Right ventricle myocardium inferior (tissue), 1 donor: ENCODE results near the gene WDR36. TPM values are rescaled to one million over a fixed set of nuclear protein-coding genes. Genes with fewer than 3 reads are reported as not detected.
A peak's percentile ranks its signal among the peaks of the same experiment; 100 is the strongest.
"Not testable (repeated sequence)": the region's sequence is repeated elsewhere in the genome, so short reads cannot be mapped to it uniquely, and the experiment has no call there.

Experiments
- ATAC-seq: fragments of 200-7000 bp; cut with Tn5 transposase; one replicate; pipeline ENCODE4 v1.9.1; 2020; ENCODE audit warnings: mild to moderate bottlenecking, moderate library complexity
- DNase-seq: peaks from one replicate; pipeline ENCODE4 v3.0.0; 2021; ENCODE audit errors: missing footprints
- intact Hi-C: fragments of 100-400 bp; cut with DNase I; formaldehyde crosslinking; loops from one replicate; pipeline ENCODE4 v1.11.0; 2022
- total RNA-seq: library from RNA; stranded (reverse); fragmentation: NEBNext Ultra II Directional; extraction: Animal tissue kit (Norgen Biotek cat#: 25700); gene quantifications from one replicate; pipeline ENCODE4 v1.2.1, GENCODE V29; 2021
- donor health status: DM: no; HTN: yes; CAD: no; lungs with severe emphysema.

The WDR36 gene
- total RNA-seq, 1 donor from 2014 or later, result 14.6 TPM

DNA sequence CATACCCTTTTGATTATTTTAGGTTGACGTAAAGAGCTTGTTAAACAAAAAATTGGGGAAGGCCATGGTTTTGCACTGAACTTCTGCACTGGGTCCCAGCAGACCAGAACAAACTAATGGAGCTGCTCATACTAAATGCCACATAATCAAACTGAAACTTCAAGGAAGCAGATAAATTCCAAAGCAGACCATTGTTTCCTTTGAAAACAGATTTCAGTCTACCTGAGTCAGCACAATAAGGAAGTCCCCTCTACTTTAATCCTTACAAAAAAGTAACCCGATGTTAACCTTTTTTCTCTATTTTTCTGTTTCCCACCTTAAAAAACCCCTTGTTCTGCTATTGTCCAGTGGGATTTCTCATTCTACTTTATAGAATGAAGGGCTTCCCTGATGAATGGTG, 39.2 kb downstream of the WDR36 start:
- intact Hi-C loops, result no loop called here
- DNase-seq, result no peak
- ATAC-seq, result no peak

DNA sequence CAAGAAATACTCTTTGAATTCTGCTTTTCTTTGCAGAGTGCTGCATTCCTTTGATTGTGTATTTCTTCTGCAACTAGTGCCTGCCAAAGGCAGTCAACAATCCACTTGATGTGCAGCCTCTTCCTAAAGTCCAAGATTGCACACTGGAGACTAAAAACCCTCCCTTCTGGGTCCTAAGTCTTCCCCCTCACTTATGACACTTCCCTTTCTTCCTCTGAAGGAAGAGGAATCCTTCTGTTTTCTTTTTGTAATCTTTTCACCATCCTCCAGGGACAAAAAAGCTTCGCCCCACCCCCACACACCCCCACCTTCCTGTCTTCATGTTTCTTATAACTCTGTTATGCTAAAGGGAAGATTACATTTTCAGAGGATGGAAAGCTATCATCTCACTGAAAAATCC, 39.9 kb downstream of the WDR36 start:
- intact Hi-C loops, result no loop called here
- ATAC-seq, result no peak
- DNase-seq, result no peak

DNA sequence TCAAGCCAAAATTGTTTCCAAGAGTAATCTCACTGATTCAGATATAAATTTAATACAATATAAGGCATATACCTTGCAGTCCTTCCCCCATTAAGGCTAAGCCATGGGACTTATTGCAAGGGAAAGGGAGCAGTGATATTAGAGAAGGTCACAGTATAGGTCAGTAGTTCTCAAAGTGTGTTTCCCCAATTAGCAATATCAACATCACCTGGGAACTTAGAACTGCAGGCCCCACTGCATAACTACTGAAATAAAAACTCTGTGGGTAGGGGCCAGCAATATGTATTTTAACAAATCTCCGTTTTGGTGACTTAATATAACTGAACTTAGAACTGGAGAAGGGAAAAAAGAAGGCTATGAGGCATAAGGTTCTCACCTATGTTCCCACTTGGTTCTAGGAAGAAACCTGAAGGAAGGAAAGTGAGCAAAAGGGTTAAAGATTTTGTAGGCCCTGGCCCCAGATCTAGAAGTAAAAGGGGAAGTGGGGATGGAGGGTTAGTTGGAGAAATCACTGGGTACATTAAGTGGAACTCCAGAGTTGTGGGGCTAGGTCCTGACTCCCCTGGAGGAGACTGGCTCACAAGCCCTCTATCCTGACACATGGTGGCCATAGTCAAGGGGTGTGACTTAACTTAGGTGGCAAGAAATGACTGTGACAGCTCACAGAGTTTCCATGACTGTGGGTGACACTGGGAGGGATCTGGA, 40.7 kb downstream of the WDR36 start:
- intact Hi-C loops, result no loop called here
- peak; percentile 16 for ATAC-seq

DNA sequence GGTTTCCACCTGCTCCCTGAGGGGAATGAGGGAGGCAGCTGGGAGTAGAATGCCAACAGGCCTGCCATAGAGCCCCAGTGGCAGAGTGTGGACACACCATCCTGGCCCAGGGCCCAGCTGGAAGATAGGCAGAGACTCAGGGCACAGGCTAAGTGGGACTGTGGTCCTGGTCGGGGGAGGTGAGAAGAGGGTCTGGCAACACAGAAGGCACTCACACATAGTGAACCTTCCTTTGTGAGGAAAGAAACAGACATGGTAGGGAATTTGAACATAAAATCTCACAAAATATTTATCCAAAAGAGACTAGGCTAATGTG, 41.2 kb downstream of the WDR36 start:
- ATAC-seq (no peak), DNase-seq (no peak)
- intact Hi-C loops, result no loop called here

More for the DNA sequence above, 40.7 kb downstream of the WDR36 start:
- no peak for DNase-seq

DNA sequence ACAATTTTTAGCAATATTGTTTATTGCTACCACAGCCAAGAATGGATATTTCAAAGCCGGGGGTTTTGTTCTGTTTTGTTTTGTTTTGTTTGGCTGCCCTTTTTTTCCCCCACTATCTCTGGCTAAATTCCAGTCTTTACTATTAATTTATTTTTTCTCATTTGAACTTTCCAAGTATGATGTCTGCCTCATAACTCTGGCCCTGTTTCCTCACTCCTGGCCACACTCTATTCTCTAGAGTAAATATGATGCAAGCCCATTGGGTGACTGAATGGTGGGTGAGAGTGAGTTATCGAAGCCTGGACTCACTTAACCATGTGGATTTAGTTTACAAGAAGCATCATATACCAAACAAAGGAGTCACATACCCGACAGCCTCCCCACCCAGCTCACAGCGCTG, 41.9 kb downstream of the WDR36 start:
- DNase-seq (no peak), ATAC-seq (peak; percentile 59)
- intact Hi-C loops, result no loop called here

DNA sequence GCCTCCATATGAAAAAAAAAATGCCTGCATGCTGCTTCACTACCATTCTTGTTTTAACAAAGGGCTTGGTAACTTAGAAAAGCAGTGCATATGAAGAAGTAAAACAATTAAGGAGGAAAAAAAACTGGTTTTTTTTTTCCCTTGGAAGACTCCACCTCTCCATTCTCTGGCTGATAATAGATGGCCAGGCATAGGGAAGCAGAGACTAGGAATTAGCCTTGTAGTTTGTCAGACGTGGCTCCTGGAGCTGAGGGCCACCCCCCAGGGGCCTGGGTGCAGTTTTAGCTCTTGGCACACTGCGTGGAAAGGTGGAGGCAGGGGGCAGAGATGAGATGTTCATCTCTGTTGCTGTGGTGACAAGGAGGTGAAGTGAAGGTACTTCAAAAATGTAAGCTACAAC, 42.7 kb downstream of the WDR36 start:
- ATAC-seq, result no peak

DNA sequence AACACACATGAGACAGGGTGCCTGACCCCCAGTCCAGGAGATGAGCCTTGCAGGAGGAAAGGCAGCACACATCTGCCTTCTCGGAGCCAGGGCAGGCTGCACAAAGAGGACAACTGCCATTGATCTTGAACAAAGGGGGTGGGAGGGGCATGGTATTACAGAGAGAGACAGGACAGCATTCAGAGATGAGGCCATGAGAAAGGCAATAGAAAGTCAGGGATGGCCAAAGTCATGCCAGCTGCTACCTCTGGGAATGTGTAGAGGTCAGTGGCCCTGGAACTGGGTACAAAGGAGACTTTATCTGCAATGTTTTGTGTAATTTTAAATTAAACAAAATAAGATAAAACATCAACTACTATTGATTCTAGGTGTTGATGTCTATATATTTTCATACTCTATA, 43.2 kb downstream of the WDR36 start:
- ATAC-seq (no peak), DNase-seq (no peak)
- intact Hi-C loops, result no loop called here

More for the DNA sequence above, 42.7 kb downstream of the WDR36 start:
- no peak for DNase-seq
- intact Hi-C loops, result no loop called here

DNA sequence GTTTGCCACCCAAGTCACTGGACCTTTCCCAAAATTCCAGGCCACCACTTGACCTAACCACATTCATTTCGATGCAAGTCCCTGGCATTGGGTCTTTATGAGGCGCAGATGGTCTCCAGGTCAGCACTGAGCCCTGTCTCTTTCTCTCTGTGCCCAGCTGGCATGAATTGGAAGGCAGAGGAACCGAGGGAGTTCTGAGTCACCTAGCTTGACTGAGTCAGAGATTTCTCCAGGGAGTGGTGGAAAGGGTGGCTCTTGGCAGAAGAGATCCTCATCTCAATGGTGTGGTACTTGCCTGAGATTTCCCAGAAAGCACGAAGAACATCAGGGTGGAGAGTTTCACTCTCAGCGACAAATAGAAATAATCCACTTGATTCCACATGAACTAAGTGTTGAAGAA, 43.8 kb downstream of the WDR36 start:
- intact Hi-C loops, result no loop called here
- no peak for DNase-seq
- ATAC-seq, result no peak

DNA sequence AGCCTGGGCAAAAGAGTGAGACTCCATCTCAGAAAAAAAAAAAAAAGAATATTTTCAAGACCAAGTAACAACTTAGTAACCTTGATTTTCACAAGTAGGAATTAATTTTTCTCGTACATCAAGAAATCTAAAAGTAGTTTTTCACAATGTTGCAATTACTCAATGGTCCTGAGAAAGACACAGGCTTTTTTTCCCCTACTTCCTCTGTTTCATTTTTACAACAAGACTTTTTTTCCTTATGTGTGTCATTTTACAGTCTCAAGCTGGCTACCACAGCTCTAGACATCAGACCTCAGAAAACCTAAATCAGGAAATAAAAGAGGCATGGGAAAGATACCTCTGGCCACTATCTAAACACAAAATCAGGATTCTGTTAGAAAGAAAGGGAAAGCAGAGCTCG, 45.9 kb downstream of the WDR36 start:
- intact Hi-C loops, result no loop called here
- ATAC-seq (no peak), DNase-seq (no peak)

DNA sequence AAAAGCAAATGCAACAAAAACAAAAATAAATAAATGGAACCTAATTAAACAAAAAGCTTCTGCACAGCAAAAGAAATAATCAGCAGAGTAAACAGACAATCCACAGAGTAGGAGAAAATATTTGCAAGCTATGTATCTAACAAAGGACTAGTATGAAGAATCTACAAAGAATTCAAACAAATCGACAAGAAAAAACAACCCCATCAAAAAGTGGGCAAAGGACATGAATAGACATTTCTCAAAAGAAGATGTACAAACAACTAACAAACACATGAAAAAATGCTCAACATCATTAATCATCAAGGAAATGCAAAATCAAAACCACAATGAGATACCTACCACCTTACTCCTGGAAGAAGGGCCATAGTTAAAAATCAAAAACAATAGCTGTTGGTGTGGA, 49.3 kb downstream of the WDR36 start:
- ATAC-seq, DNase-seq, intact Hi-C loops: not testable (repeated sequence)

DNA sequence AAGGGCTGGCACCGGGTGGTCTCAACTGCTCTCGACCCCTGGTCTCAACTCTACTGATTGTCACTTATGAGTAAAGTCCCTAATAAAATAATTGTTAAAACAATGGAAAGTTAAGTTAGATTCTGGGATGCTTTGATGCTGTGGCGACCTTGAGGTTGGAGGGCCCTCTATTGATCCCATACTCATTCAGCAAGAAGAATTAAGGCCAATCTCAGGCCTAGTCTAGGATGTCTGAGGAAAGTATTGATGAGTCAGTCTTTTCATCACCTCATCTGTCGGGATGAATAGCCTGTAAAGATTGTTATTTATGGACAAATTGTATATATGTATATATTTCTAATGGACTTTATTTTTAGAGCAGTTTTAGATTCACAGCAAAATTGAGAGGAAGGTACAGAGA, 50.8 kb downstream of the WDR36 start:
- no peak for DNase-seq
- intact Hi-C loops, result no loop called here
- ATAC-seq, result no peak

DNA sequence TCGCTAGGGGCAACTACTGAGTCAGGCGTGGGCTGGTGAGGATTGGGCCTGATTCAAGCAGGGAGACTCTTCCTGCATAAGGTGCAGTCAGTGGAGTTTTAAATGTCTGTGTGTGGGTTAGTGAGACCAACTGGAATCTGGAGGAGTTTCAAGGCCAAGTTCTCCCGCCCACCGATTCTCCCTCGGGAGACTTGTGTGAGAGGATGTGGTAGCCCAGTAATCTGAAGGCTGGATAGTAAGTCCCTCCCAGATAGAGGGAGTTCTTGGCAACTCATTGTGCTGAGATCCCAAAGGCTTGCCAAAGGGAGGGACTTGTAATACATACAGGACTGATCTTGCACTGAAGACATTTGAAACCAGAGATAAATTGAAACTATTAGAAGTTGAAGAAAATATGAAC, 51.8 kb downstream of the WDR36 start:
- intact Hi-C loops, result no loop called here
- ATAC-seq (peak; percentile 94), DNase-seq (peak; percentile 75)

DNA sequence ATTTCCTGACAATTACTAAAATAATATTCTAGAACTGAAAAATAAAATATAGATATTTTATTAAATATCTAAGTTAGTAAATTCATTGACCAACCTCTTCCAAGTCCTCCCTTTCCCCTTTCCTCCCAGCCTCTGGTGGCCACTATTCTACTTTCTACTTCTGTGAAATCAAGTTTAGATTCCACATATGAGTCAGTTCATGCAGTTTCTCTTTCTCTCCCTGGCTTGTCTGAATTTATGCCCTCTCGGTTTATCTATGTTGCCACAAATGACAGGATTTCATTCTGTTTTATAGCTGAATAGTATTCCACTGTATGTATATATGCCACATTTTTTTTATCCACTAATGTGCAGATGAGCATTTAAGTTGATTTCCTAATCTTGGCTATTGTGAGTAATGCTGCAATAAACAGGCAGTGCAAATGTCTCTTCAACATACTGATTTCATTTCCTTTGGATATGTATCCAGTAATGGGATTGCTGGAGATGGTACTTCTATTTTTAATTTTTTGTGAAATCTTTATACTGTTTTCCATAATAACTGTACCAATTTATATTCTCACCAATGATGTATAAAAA, 52.3 kb downstream of the WDR36 start:
- no peak for DNase-seq
- intact Hi-C loops, result no loop called here
- ATAC-seq, result no peak

DNA sequence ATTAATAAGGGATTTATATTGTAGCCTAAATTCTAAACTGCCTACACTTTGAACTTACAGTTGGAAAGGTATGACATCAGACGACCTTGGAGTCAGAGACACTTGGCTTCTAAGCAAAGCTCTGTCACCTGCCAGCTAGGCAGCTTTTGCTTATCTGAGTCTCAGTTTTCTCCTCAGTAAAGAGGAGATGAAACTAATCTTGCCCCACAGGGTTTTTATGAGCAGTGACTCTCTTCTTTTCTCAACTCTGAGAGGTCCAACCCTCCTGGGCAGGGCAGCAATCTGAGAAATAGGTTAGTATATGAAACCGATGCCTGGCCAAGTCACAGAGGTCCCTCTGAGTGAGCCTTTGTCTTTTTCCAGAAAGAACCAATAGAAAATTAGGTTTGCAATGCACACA, 53.9 kb downstream of the WDR36 start:
- no peak for DNase-seq
- intact Hi-C loops, result no loop called here
- ATAC-seq, result no peak

DNA sequence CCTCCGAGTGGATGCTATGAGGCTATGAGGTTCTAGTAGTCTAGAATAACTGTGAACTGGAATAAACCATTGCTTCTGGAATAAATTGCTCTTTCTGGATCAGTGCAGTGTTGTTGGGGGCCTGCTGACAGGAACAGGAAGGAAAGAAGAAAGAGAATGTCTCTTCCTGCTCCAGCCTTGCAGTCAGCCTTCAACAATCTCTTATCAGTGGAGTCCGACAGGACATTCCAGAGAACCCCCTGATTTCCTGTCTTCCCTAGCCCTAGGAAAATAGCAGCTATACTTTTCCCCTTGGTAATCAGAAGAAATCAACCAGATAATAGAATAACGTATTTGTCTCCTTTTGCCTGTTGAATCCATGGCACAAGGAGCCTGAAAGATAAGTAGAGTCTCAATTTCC, 55.4 kb downstream of the WDR36 start:
- no peak for DNase-seq

DNA sequence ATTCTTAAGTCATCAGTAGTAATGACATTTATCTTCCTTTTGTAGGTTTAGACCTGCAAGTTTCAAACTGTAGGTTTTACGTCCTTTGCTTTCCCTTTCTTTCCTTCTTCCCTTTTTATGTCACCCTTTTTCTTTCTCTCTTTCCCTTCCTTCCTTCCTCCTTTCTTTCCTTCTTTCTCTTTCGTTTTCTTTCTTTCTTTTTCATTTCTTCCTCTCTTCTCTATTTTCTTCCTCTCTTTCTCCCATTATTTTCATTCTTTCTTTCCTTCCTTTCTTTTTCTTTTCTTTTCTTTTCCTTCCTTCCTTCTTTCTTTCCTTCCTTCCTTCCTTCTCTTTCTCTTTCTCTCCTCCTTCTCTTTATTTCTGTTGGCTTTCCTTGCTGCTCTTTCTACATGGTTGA, 59.9 kb downstream of the WDR36 start:
- DNase-seq, result no peak
- intact Hi-C loops, result no loop called here
- no peak for ATAC-seq

More for the DNA sequence above, 55.4 kb downstream of the WDR36 start:
- intact Hi-C loops, result no loop called here
- no peak for ATAC-seq

DNA sequence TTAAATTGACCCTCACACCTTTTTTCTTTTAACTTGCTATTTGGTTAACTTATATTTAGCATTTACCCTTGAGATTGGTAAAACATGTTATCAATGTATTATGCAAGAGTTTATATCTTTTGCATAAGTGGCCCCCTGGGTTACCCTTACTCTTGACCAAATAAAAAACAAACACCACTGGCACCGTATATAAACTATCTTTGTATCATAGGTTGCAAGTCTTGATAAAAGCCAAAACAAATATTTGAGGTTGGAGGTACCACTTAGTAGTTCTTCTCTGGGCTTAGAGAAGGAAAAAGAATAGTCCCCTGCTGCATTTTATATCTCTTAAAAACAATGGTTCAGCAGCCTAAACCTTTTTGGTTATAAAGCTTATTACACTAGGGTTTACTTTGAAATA, 61.3 kb downstream of the WDR36 start:
- intact Hi-C loops, result no loop called here
- DNase-seq (no peak), ATAC-seq (no peak)

DNA sequence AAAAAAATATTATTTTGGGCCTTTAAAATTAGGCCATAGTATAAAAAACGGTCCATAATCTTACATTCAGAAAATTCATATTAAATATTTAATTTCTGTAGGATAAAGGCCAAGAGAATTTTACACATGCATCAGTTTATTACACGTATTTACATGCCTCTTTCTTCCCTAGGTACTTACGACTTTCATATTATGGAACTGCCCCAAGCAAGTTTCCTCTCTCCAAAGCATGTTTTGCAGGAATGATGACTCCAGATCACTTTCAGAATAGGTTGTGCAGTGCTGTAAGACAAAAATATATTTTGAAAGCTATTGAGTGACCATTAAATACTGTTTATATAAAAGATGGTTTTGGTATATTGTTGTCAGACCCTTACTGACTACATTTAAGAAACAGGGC, 61.8 kb downstream of the WDR36 start:
- intact Hi-C loops, result no loop called here
- ATAC-seq (no peak), DNase-seq (no peak)

DNA sequence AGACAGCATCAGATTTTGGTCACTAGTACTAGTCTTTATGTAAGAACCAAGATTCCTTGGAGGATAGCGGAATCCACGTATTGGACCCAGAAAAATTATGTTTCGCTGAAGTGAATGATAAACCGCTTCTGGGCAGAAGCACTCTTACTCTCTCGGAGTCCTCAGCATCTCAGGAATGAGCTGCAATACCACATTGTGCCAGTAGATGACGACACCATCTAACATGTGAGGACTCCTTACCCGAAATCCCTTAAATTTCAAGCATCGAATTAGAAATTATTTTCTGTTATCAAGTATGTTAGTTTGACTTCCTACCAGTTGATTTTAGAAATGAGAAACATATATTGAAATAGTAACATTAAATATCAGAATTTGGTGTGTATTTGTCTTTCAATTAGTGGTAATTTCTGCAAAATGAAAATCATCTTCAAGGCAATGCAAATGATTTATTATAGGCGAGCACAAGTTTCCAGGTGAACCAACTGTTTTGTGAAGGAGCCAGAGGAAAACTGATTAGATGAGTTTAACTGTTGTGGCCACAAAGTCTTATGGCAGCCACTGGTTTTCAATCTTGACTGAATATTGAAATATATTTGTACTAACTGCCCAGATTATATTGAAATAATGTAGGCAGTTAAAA, 66.1 kb downstream of the WDR36 start:
- DNase-seq (no peak), ATAC-seq (no peak)
- intact Hi-C loops, result loop anchor here (5.0 kb wide), 2 partner anchors 119 to 989 kb away; no protein-coding TSS in a partner anchor

DNA sequence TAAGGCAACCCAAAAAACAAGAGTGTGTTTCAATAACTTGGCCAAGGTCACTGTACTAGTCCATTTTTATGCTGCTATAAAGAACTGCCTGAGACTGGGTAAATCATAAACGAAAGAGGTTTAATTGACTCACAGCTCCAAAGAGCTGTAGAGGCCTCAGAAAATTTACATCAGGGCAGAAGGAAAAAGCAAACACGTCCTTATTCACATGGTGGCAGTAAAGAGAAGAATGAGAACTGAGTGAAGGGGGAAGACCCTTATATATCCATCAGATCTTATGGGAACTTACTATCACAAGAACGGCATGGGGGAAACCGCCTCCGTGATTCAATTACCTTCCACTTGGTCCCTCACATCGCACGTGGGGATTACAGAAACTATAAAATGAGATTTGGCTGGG, 67.7 kb downstream of the WDR36 start:
- no peak for ATAC-seq
- DNase-seq, result no peak
- intact Hi-C loops, result loop anchor here (5.0 kb wide), 2 partner anchors 117 to 987 kb away; no protein-coding TSS in a partner anchor
